ENCODE results near the gene HSPB1.

DNA sequence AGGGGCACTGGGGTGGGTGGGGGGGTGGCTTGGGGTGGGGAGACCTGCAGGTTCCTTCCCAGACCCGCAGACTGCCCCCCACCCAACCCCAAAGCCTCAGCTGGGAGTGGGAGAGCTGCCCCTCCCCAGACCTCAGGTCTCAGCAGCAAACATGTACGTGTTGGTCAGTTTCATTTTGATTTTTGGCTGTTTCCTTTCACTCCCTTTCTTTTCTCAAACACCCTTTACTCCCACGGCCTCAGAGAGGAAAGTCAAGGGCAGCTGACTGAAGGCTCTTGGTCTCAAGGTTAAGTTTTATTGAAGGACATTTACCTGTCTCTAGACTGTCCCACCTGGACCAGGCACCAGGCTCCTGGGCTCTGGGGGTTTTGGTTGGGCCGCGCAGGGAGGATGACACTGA, 34.1 kb upstream of the HSPB1 start:
- TF ChIP-seq ZNF624 (tag by site-specific recombination; IDR thresholded peaks at IDR 0.05) (no peak), ZBTB17 (tag by site-specific recombination; IDR thresholded peaks at IDR 0.05) (no peak), ZNF830 (tag by site-specific recombination; IDR thresholded peaks at IDR 0.05; ENCODE audit: low read depth) (no peak), ZNF324 (tag by site-specific recombination; IDR thresholded peaks at IDR 0.05) (no peak), ZIC2 (tag by site-specific recombination; IDR thresholded peaks at IDR 0.05) (no peak), ZNF510 (tag by site-specific recombination; IDR thresholded peaks at IDR 0.05; ENCODE audit: insufficient replicate concordance) (no peak), ZNF501 (tag by site-specific recombination; IDR thresholded peaks at IDR 0.05) (no peak), ZNF311 (tag by site-specific recombination; IDR thresholded peaks at IDR 0.05; ENCODE audit: borderline replicate concordance) (no peak)
- TF ChIP-seq, protein P1, sequence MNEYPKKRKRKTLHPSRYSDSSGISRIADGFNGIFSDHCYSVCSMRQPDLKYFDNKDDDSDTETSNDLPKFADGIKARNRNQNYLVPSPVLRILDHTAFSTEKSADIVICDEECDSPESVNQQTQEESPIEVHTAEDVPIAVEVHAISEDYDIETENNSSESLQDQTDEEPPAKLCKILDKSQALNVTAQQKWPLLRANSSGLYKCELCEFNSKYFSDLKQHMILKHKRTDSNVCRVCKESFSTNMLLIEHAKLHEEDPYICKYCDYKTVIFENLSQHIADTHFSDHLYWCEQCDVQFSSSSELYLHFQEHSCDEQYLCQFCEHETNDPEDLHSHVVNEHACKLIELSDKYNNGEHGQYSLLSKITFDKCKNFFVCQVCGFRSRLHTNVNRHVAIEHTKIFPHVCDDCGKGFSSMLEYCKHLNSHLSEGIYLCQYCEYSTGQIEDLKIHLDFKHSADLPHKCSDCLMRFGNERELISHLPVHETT (tag by site-specific recombination; IDR thresholded peaks at IDR 0.05): no peak
- TF ChIP-seq, protein P2, sequence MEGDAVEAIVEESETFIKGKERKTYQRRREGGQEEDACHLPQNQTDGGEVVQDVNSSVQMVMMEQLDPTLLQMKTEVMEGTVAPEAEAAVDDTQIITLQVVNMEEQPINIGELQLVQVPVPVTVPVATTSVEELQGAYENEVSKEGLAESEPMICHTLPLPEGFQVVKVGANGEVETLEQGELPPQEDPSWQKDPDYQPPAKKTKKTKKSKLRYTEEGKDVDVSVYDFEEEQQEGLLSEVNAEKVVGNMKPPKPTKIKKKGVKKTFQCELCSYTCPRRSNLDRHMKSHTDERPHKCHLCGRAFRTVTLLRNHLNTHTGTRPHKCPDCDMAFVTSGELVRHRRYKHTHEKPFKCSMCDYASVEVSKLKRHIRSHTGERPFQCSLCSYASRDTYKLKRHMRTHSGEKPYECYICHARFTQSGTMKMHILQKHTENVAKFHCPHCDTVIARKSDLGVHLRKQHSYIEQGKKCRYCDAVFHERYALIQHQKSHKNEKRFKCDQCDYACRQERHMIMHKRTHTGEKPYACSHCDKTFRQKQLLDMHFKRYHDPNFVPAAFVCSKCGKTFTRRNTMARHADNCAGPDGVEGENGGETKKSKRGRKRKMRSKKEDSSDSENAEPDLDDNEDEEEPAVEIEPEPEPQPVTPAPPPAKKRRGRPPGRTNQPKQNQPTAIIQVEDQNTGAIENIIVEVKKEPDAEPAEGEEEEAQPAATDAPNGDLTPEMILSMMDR (tag by site-specific recombination; IDR thresholded peaks at IDR 0.05): no peak
- TF ChIP-seq, protein P3, sequence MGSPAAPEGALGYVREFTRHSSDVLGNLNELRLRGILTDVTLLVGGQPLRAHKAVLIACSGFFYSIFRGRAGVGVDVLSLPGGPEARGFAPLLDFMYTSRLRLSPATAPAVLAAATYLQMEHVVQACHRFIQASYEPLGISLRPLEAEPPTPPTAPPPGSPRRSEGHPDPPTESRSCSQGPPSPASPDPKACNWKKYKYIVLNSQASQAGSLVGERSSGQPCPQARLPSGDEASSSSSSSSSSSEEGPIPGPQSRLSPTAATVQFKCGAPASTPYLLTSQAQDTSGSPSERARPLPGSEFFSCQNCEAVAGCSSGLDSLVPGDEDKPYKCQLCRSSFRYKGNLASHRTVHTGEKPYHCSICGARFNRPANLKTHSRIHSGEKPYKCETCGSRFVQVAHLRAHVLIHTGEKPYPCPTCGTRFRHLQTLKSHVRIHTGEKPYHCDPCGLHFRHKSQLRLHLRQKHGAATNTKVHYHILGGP (tag by site-specific recombination; IDR thresholded peaks at IDR 0.05): no peak
- TF ChIP-seq, protein P4, sequence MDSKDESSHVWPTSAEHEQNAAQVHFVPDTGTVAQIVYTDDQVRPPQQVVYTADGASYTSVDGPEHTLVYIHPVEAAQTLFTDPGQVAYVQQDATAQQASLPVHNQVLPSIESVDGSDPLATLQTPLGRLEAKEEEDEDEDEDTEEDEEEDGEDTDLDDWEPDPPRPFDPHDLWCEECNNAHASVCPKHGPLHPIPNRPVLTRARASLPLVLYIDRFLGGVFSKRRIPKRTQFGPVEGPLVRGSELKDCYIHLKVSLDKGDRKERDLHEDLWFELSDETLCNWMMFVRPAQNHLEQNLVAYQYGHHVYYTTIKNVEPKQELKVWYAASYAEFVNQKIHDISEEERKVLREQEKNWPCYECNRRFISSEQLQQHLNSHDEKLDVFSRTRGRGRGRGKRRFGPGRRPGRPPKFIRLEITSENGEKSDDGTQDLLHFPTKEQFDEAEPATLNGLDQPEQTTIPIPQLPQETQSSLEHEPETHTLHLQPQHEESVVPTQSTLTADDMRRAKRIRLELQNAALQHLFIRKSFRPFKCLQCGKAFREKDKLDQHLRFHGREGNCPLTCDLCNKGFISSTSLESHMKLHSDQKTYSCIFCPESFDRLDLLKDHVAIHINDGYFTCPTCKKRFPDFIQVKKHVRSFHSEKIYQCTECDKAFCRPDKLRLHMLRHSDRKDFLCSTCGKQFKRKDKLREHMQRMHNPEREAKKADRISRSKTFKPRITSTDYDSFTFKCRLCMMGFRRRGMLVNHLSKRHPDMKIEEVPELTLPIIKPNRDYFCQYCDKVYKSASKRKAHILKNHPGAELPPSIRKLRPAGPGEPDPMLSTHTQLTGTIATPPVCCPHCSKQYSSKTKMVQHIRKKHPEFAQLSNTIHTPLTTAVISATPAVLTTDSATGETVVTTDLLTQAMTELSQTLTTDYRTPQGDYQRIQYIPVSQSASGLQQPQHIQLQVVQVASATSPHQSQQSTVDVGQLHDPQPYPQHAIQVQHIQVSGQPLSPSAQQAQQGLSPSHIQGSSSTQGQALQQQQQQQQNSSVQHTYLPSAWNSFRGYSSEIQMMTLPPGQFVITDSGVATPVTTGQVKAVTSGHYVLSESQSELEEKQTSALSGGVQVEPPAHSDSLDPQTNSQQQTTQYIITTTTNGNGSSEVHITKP (tag by site-specific recombination; IDR thresholded peaks at IDR 0.05): no peak
- TF ChIP-seq, protein P5, sequence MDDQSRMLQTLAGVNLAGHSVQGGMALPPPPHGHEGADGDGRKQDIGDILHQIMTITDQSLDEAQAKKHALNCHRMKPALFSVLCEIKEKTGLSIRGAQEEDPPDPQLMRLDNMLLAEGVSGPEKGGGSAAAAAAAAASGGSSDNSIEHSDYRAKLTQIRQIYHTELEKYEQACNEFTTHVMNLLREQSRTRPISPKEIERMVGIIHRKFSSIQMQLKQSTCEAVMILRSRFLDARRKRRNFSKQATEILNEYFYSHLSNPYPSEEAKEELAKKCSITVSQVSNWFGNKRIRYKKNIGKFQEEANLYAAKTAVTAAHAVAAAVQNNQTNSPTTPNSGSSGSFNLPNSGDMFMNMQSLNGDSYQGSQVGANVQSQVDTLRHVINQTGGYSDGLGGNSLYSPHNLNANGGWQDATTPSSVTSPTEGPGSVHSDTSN (CRISPR knock-in tag; IDR thresholded peaks at IDR 0.05): no peak
- TF ChIP-seq, protein P6, sequence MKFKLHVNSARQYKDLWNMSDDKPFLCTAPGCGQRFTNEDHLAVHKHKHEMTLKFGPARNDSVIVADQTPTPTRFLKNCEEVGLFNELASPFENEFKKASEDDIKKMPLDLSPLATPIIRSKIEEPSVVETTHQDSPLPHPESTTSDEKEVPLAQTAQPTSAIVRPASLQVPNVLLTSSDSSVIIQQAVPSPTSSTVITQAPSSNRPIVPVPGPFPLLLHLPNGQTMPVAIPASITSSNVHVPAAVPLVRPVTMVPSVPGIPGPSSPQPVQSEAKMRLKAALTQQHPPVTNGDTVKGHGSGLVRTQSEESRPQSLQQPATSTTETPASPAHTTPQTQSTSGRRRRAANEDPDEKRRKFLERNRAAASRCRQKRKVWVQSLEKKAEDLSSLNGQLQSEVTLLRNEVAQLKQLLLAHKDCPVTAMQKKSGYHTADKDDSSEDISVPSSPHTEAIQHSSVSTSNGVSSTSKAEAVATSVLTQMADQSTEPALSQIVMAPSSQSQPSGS (tag by site-specific recombination; IDR thresholded peaks at IDR 0.05; ENCODE audit: low read depth): no peak
